Fibroblast of lung (primary cell): ENCODE results near the gene JOSD2.

ENCODE experiments used
- EZH2 ChIP-seq: IDR thresholded peaks from 2 replicates; pipeline ENCODE4 v1.5.1; 2012; ENCODE audit warnings: low read length, control low read depth, mild to moderate bottlenecking; ENCODE audit errors: missing control alignments
- TF ChIP-seq, protein P1 (sequence below), 2 donors: IDR thresholded peaks in 1 of 2; conservative IDR thresholded peaks in 1 of 2; 1 replicate in 1 of 2; 2 replicates in 1 of 2; pipeline ENCODE4 v1.5.1; 2011 to 2012; ENCODE audit warnings: low read length in 2 of 2, control low read depth in 1 of 2, inconsistent platforms in 1 of 2, low read depth in 1 of 2, mild to moderate bottlenecking in 1 of 2

- TF ChIP-seq, protein P1, sequence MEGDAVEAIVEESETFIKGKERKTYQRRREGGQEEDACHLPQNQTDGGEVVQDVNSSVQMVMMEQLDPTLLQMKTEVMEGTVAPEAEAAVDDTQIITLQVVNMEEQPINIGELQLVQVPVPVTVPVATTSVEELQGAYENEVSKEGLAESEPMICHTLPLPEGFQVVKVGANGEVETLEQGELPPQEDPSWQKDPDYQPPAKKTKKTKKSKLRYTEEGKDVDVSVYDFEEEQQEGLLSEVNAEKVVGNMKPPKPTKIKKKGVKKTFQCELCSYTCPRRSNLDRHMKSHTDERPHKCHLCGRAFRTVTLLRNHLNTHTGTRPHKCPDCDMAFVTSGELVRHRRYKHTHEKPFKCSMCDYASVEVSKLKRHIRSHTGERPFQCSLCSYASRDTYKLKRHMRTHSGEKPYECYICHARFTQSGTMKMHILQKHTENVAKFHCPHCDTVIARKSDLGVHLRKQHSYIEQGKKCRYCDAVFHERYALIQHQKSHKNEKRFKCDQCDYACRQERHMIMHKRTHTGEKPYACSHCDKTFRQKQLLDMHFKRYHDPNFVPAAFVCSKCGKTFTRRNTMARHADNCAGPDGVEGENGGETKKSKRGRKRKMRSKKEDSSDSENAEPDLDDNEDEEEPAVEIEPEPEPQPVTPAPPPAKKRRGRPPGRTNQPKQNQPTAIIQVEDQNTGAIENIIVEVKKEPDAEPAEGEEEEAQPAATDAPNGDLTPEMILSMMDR (conservative IDR thresholded peaks at IDR 0.05 in 1 of 2, IDR thresholded peaks at IDR 0.05 in 1 of 2; ENCODE audit: low read depth in 1 of 2, low read length in 2 of 2) = no peak
- TF ChIP-seq EZH2 = no peak
Measured at GRCh38 chr19:50510700-50511068, 307 bp downstream of the JOSD2 start.
